ENCODE measurements around the gene PPARA.
"Not testable (repeated sequence)": the region's sequence is repeated elsewhere in the genome, so short reads cannot be mapped to it uniquely, and the experiment has no call there.

Gene PPARA

GRCh38 chr22:46259374-46259773 lies 109.0 kb downstream of the PPARA start:
- Mint-ChIP-seq H3K27ac (no peak overlapping the region), H3K36me3 (ENCODE audit: low read depth) (peaks cover 25% of the 10 kb centered on the region), H3K4me3 (no peak overlapping the region), H3K4me1 (no peaks in the 10 kb centered on the region), H3K27me3 (ENCODE audit: low read depth) (peaks cover 62% of the 10 kb centered on the region), H3K9me3 (peaks cover 65% of the 10 kb centered on the region)
- TF ChIP-seq CTCF (IDR thresholded peaks at IDR 0.05; ENCODE audit: unreplicated experiment in 3 of 3), result no peak

GRCh38 chr22:46260038-46260437 lies 109.7 kb downstream of the PPARA start:
- TF ChIP-seq CTCF (IDR thresholded peaks at IDR 0.05; ENCODE audit: unreplicated experiment in 3 of 3), result no peak
- H3K4me3 Mint-ChIP-seq, result no peak overlapping the region
- peaks cover 68% of the 10 kb centered on the region for H3K27me3 Mint-ChIP-seq (ENCODE audit: low read depth)
- peaks cover 67% of the 10 kb centered on the region for H3K9me3 Mint-ChIP-seq
- no peaks in the 10 kb centered on the region for H3K4me1 Mint-ChIP-seq
- H3K36me3 Mint-ChIP-seq (ENCODE audit: low read depth), result peaks cover 28% of the 10 kb centered on the region
- H3K27ac Mint-ChIP-seq, result no peak overlapping the region

GRCh38 chr22:46262449-46263215 lies 112.3 kb downstream of the PPARA start:
- Mint-ChIP-seq H3K4me1 (peaks cover 6% of the 10 kb centered on the region), H3K27ac (no peak overlapping the region), H3K27me3 (ENCODE audit: low read depth) (peaks cover 83% of the 10 kb centered on the region), H3K36me3 (ENCODE audit: low read depth) (peaks cover 32% of the 10 kb centered on the region), H3K4me3 (no peak overlapping the region), H3K9me3 (peaks cover 72% of the 10 kb centered on the region)
- TF ChIP-seq CTCF (IDR thresholded peaks at IDR 0.05; ENCODE audit: unreplicated experiment in 3 of 3), result no peak

- peak within 1 kb of the TSS; percentile 27 to 53 (median 39) for H3K4me3 Mint-ChIP-seq
- peaks cover 84% of the 10 kb centered on the region for H3K27me3 Mint-ChIP-seq (ENCODE audit: low read depth)
- no peak for TF ChIP-seq CTCF (IDR thresholded peaks at IDR 0.05; ENCODE audit: unreplicated experiment in 3 of 3)
- H3K4me1 Mint-ChIP-seq, result peaks cover 6% of the 10 kb centered on the region
- peaks cover 32% of the 10 kb centered on the region for H3K36me3 Mint-ChIP-seq (ENCODE audit: low read depth)
- H3K27ac Mint-ChIP-seq, result no peak within 1 kb of the TSS
- H3K9me3 Mint-ChIP-seq, result peaks cover 67% of the 10 kb centered on the region
Measured at GRCh38 chr22:46263216-46263590, 112.9 kb downstream of the PPARA start, which contains the start of gene PKDREJ. TSS of gene PKDREJ (minus strand) at chr22:46263343. CDS start at chr22:46263322, 21 bp downstream.

- peak overlapping the region in 1 of 3 experiments; percentile 56 for H3K27ac Mint-ChIP-seq
- peaks cover 33% of the 10 kb centered on the region for H3K36me3 Mint-ChIP-seq (ENCODE audit: low read depth)
- peaks cover 73% of the 10 kb centered on the region for H3K27me3 Mint-ChIP-seq (ENCODE audit: low read depth)
- H3K4me3 Mint-ChIP-seq, result peak overlapping the region; percentile 34 to 65 (median 36)
- H3K9me3 Mint-ChIP-seq, result peaks cover 55% of the 10 kb centered on the region
- not testable (repeated sequence) for H3K4me1 Mint-ChIP-seq
Measured at GRCh38 chr22:46264520-46264919, 114.2 kb downstream of the PPARA start.

- H3K9me3 Mint-ChIP-seq, result peaks cover 45% of the 10 kb centered on the region
- H3K4me3 Mint-ChIP-seq, result peak overlapping the region in 1 of 3 experiments; percentile 6
- H3K4me1 Mint-ChIP-seq, H3K27ac Mint-ChIP-seq: not testable (repeated sequence)
- peaks cover 62% of the 10 kb centered on the region for H3K27me3 Mint-ChIP-seq (ENCODE audit: low read depth)
- peaks cover 39% of the 10 kb centered on the region for H3K36me3 Mint-ChIP-seq (ENCODE audit: low read depth)
Measured at GRCh38 chr22:46265627-46266026, 115.3 kb downstream of the PPARA start.
